Stimulated activated memory B cell treated with anti-CD40 and anti-IgM and Interleukin-4, amounts not matched to agents 10 μg/mL and 1 μg/mL and 100 μg/mL, for 72 hours (primary cell): ENCODE results near the gene HOXC6.

Experiments used
- ATAC-seq: fragments of 150-1000 bp; cut with Tn5 transposase; 2 replicates; pipeline ENCODE4 v1.10.0; 2021
- H3K27ac Mint-ChIP-seq: one replicate; pipeline ENCODE4 v1.8.0; 2022; ENCODE audit warnings: mild to moderate bottlenecking, mixed read lengths
- H3K27me3 Mint-ChIP-seq: one replicate; pipeline ENCODE4 v1.8.0; 2022; ENCODE audit warnings: mixed read lengths
- H3K36me3 Mint-ChIP-seq: one replicate; pipeline ENCODE4 v1.8.0; 2022; ENCODE audit warnings: mixed read lengths
- H3K4me1 Mint-ChIP-seq: one replicate; pipeline ENCODE4 v1.8.0; 2022; ENCODE audit warnings: mixed read lengths
- H3K4me3 Mint-ChIP-seq: one replicate; pipeline ENCODE4 v1.8.0; 2022; ENCODE audit warnings: mild to moderate bottlenecking, moderate library complexity, mixed read lengths
- H3K9me3 Mint-ChIP-seq: one replicate; pipeline ENCODE4 v1.8.0; 2022; ENCODE audit warnings: mixed read lengths

The HOXC6 gene

GRCh38 chr12:54045401-54045800 lies 17.2 kb downstream of the HOXC6 start:
- Mint-ChIP-seq H3K4me3 (no peak overlapping the region), H3K9me3 (no peaks in the 10 kb centered on the region), H3K36me3 (no peaks in the 10 kb centered on the region), H3K27ac (no peak overlapping the region), H3K27me3 (peaks cover 100% of the 10 kb centered on the region), H3K4me1 (peaks cover 12% of the 10 kb centered on the region)
- ATAC-seq: no peak

GRCh38 chr12:54045868-54046521 lies 17.8 kb downstream of the HOXC6 start:
- Mint-ChIP-seq H3K4me3 (no peak overlapping the region), H3K27ac (no peak overlapping the region), H3K36me3 (no peaks in the 10 kb centered on the region), H3K27me3 (peaks cover 99% of the 10 kb centered on the region), H3K4me1 (peaks cover 18% of the 10 kb centered on the region), H3K9me3 (no peaks in the 10 kb centered on the region)
- no peak for ATAC-seq

DNA sequence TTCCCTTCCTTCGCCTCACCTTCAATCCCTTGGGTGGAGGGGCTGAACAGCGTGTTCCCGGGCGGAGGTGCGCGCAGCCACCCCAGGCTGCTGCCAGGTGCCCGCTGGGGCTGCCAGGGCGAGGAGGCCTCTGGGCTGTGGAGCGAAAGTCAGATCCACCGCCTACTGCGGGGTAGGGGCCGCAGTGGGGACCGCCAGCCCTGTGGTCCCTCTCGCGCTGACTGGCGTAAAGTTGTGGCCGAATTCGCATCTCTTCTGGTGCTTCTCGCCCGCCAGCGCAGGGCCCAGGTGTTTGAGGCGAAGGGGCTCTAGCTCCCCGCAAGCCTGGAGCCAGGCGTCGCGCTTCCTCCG lies 18.5 kb downstream of the HOXC6 start:
- ATAC-seq: no peak
- Mint-ChIP-seq H3K36me3 (no peaks in the 10 kb centered on the region), H3K9me3 (no peaks in the 10 kb centered on the region), H3K27ac (no peak overlapping the region), H3K27me3 (peaks cover 99% of the 10 kb centered on the region), H3K4me1 (peaks cover 25% of the 10 kb centered on the region), H3K4me3 (peak overlapping the region; percentile 69)

GRCh38 chr12:54047160-54047963 lies 19.1 kb downstream of the HOXC6 start:
- H3K27ac Mint-ChIP-seq: no peak overlapping the region
- no peaks in the 10 kb centered on the region for H3K9me3 Mint-ChIP-seq
- ATAC-seq: no peak
- peak overlapping the region; percentile 69 for H3K4me3 Mint-ChIP-seq
- peaks cover 99% of the 10 kb centered on the region for H3K27me3 Mint-ChIP-seq
- H3K4me1 Mint-ChIP-seq: peaks cover 31% of the 10 kb centered on the region
- no peaks in the 10 kb centered on the region for H3K36me3 Mint-ChIP-seq

DNA sequence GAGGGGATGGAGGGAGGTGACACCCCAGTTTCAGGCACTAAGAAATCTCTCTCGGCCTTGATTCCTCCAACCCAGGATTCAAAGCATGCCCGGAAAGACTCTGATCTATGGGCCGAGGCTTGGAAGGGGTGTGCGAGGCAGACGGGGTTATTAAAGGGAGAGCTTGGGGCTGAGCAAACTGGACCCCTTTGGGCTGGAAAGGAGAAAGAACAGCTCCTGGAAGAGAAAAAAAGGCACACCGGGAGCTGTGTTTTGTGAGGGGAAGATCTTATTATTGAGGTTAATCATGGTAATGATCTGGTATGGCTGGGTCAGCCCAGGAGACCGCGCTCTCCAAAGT lies 19.7 kb downstream of the HOXC6 start:
- Mint-ChIP-seq H3K27me3 (peaks cover 93% of the 10 kb centered on the region), H3K4me3 (peak overlapping the region; percentile 36), H3K9me3 (no peaks in the 10 kb centered on the region), H3K27ac (no peak overlapping the region), H3K4me1 (peaks cover 37% of the 10 kb centered on the region), H3K36me3 (no peaks in the 10 kb centered on the region)
- no peak for ATAC-seq

DNA sequence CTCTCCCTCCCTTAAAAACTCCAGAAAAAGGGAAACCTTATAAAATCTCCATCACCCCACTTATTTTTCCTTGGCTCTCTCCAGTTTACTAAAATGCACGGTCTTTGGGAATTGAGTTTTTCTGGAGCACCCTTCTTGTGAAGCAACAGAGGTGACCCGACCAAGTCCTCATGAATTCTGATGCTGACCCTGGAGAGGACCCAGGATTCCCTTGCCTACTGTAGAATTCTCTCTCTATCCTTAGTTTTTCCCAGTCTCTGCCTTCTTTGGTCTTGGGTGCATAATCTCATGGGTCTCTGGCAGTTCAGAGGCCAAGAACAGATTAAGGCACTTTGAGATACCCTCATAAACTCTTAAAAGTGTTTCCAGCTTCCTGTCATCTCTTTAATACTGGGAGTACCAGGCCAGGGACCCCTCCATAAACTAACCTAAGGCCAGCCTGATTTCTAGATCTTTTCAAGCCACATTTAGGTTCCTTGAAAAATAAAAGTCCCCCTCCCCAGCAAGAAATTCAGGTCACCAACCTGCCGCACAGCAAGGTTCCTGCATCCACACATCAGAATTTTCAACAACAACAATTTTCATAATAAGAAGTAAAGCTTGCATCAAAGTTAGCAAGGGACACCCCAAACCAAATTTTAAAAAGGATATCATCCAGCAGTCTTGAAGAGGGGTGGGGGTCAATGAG lies 20.3 kb downstream of the HOXC6 start:
- H3K4me1 Mint-ChIP-seq: peaks cover 40% of the 10 kb centered on the region
- no peak overlapping the region for H3K4me3 Mint-ChIP-seq
- no peak for ATAC-seq
- H3K9me3 Mint-ChIP-seq: no peaks in the 10 kb centered on the region
- peaks cover 87% of the 10 kb centered on the region for H3K27me3 Mint-ChIP-seq
- no peaks in the 10 kb centered on the region for H3K36me3 Mint-ChIP-seq
- no peak overlapping the region for H3K27ac Mint-ChIP-seq

DNA sequence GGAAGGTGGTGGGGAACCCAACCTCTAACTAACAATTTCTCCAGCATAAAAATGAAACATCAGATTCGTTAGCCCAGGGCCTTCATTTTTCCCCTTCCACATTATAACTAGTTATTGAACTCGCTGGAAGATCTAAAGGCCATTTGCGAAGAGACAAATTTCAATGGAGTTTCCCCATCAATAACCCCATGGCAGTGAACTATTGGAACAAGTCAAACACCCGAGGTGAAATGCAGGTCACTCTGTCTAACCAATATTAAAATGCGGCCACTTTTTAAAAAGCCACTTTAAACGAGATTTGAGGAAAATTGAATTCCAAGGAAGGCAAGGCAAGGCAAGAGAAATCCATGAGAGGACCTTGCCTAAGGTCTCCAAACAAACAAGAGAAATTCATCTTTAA lies 20.9 kb downstream of the HOXC6 start:
- Mint-ChIP-seq H3K27me3 (peaks cover 81% of the 10 kb centered on the region), H3K9me3 (no peaks in the 10 kb centered on the region), H3K4me1 (peaks cover 38% of the 10 kb centered on the region), H3K27ac (no peak overlapping the region), H3K4me3 (no peak overlapping the region), H3K36me3 (no peaks in the 10 kb centered on the region)
- ATAC-seq: no peak

- Mint-ChIP-seq H3K27me3 (peaks cover 73% of the 10 kb centered on the region), H3K36me3 (no peaks in the 10 kb centered on the region), H3K4me1 (peaks cover 44% of the 10 kb centered on the region), H3K27ac (no peak overlapping the region), H3K9me3 (no peaks in the 10 kb centered on the region), H3K4me3 (no peak overlapping the region)
- ATAC-seq: no peak
Observed at GRCh38 chr12:54050482-54050810, 22.2 kb downstream of the HOXC6 start.

- H3K27me3 Mint-ChIP-seq: peaks cover 65% of the 10 kb centered on the region
- H3K36me3 Mint-ChIP-seq: no peaks in the 10 kb centered on the region
- H3K4me3 Mint-ChIP-seq: no peak overlapping the region
- H3K27ac Mint-ChIP-seq: no peak overlapping the region
- ATAC-seq: no peak
- peaks cover 52% of the 10 kb centered on the region for H3K4me1 Mint-ChIP-seq
- no peaks in the 10 kb centered on the region for H3K9me3 Mint-ChIP-seq
Observed at GRCh38 chr12:54051026-54051842, 23.0 kb downstream of the HOXC6 start.

DNA sequence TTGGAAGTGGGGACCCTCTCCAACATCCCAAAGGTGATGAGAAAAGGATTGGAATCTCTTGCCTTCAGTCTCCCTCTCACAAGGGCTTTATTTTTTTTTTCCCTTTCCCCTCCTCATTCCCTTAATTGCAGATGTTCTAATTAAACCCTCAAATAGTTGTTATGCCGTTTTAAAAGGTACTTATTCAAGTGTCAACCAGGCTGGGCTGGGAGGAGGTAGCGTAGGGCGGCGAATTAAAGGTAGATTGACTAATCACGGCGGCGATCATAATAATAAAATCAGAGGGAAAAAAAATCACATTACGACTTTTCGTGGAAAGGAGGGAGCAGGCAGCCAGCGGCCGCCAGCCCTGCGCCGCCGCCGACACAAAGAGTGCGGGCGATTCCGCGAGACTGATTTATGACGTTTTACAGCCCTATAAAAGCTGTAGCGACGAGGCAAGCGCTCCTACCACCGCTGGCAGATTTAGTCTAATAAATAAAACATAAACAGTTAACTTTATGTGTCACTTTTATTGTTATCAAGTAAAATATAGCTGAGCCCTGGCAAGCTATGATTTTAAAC lies 23.7 kb downstream of the HOXC6 start:
- H3K4me1 Mint-ChIP-seq: peaks cover 55% of the 10 kb centered on the region
- peaks cover 58% of the 10 kb centered on the region for H3K27me3 Mint-ChIP-seq
- H3K27ac Mint-ChIP-seq: peak overlapping the region; percentile 91
- H3K36me3 Mint-ChIP-seq: no peaks in the 10 kb centered on the region
- ATAC-seq: no peak
- peak overlapping the region; percentile 32 for H3K4me3 Mint-ChIP-seq
- H3K9me3 Mint-ChIP-seq: no peaks in the 10 kb centered on the region

DNA sequence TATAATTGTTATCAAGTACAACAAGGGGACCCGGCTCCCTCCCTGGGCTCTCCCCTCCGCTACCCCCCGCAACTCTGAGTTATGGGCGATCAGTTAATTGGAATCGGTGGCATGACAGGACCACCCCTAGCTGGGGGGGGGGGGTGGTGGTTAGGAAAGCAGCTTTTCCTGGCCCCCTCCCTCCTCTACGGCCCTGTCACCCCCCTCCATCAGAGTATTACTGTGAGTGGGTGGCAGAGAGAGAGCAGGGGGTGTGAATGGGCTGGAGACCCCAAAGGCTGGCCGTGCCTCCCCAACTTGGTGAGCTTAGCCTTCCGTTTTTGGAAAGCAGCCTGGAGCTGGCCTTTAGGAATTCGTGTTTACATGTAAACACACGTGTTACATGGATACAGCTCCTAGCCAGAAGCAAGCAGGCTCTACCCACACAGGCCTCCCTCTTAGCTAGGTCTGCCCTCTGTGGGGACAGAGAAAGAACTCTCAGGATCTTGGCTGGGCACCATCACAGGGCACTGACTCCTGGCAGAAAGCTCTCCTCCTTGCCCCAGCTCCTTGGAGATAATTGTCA lies 24.3 kb downstream of the HOXC6 start:
- peak overlapping the region; percentile 91 for H3K27ac Mint-ChIP-seq
- peaks cover 60% of the 10 kb centered on the region for H3K4me1 Mint-ChIP-seq
- peak overlapping the region; percentile 94 for H3K4me3 Mint-ChIP-seq
- no peaks in the 10 kb centered on the region for H3K9me3 Mint-ChIP-seq
- no peak for ATAC-seq
- H3K27me3 Mint-ChIP-seq: peaks cover 52% of the 10 kb centered on the region
- no peaks in the 10 kb centered on the region for H3K36me3 Mint-ChIP-seq

DNA sequence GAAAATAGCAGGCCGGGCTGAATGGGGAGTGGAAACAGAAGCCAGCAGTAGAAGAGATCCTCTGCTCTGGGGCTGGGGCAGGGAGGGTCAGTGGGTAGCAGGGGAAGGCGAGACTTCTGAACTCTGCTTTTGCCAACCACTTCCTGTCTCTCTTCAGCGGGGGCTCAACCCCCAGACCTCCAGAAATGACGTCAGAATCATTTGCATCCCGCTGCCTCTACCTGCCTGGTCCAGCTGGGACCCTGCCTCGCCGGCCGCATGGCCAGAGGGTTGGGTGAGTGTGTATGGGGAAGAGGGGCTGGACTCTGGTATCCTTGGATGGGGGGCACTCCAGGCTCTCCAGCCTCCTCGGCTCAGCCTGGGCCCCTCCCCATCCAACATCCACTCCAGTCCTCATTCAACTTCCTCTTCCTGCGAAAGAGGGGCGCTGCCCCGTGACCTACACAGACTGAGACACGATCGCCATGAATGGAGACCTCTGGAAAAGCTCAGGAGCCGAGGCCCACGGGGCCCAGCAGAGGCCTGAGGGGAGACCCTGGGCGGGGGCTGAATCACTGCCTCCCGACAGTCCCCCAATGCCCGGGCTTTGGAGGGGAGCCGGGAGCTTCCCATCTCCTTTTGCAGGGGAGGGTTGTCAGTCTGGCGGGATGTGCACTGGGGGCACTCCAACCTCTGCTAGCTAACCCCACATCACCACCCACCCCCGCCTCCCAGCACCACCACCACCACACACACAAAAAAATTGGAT lies 24.9 kb downstream of the HOXC6 start:
- peak overlapping the region; percentile 94 for H3K4me3 Mint-ChIP-seq
- H3K9me3 Mint-ChIP-seq: no peaks in the 10 kb centered on the region
- H3K36me3 Mint-ChIP-seq: peaks cover 1% of the 10 kb centered on the region
- peak overlapping the region; percentile 91 for H3K27ac Mint-ChIP-seq
- H3K27me3 Mint-ChIP-seq: peaks cover 49% of the 10 kb centered on the region
- H3K4me1 Mint-ChIP-seq: peaks cover 60% of the 10 kb centered on the region
- peak; percentile 84 for ATAC-seq

GRCh38 chr12:54053751-54054741 lies 25.8 kb downstream of the HOXC6 start, which contains the start of gene HOXC4:
HOXC4 (plus strand) TSS chr12:54053835; CDS start chr12:54053923, 88 bp downstream.
- Mint-ChIP-seq H3K4me3 (peak within 1 kb of the TSS; percentile 94), H3K27me3 (peaks cover 46% of the 10 kb centered on the region), H3K36me3 (peaks cover 7% of the 10 kb centered on the region), H3K27ac (peak within 1 kb of the TSS; percentile 91), H3K9me3 (no peaks in the 10 kb centered on the region), H3K4me1 (peaks cover 60% of the 10 kb centered on the region)
- peak; percentile 84 for ATAC-seq
